ENCODE measurements around the gene THAP2. TPM values are rescaled to one million over a fixed set of nuclear protein-coding genes. Genes with fewer than 3 reads are reported as not detected.

The THAP2 gene
- total RNA-seq, 2 experiments from 2014 or later = 6.1 to 7.1 TPM

- Mint-ChIP-seq H3K9me3 (no peaks in the 10 kb centered on the region), H3K4me1 (peaks cover 27% of the 10 kb centered on the region), H3K27me3 (no peaks in the 10 kb centered on the region), H3K4me3 (no peak overlapping the region), H3K27ac (peak overlapping the region; percentile 46), H3K36me3 (ENCODE audit: low read depth) (peaks cover 60% of the 10 kb centered on the region)
- no peak for DNase-seq
- ChIA-PET CTCF (interaction anchor here (0.5 to 1.9 kb wide), 5 partner anchors 10 to 76 kb away, joined by 4 to 9 read pairs (median 5); no protein-coding TSS in a partner anchor), POLR2A (interaction anchor here (0.6 to 1.0 kb wide), 2 partner anchors 17 to 59 kb away, joined by 3 to 5 read pairs; partner anchors contain the start of gene ZFC3H1)
Observed at GRCh38 chr12:71646512-71646911, 17.6 kb upstream of the THAP2 start.

DNA sequence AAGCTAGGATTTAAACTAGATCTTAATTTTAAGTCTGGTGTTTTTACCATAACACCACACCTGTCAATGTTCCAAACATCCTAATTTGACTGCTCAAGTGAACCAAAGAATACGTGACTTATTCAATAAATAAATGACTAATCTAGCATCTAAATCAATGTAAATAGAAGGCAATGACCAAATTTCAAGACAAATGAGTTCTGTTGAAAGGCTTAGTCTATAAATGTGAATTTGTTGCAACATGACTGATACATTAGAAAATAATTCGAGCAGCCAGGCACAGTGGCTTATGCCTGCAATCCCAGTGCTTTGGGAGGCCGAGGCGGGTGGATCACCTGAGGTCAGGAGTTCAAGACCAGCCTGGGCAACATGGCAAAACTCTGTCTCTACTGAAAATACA, 15.6 kb upstream of the THAP2 start:
- ChIA-PET CTCF (interaction anchor here (0.6 to 2.1 kb wide), 3 partner anchors 12 to 127 kb away, joined by 3 to 6 read pairs (median 3); no protein-coding TSS in a partner anchor), POLR2A (no interaction called here)
- peaks cover 45% of the 10 kb centered on the region for H3K36me3 Mint-ChIP-seq (ENCODE audit: low read depth)
- H3K4me1 Mint-ChIP-seq = peaks cover 23% of the 10 kb centered on the region
- H3K4me3 Mint-ChIP-seq = no peak overlapping the region
- DNase-seq = no peak
- H3K27ac Mint-ChIP-seq = no peak overlapping the region
- H3K9me3 Mint-ChIP-seq = no peaks in the 10 kb centered on the region
- no peaks in the 10 kb centered on the region for H3K27me3 Mint-ChIP-seq

DNA sequence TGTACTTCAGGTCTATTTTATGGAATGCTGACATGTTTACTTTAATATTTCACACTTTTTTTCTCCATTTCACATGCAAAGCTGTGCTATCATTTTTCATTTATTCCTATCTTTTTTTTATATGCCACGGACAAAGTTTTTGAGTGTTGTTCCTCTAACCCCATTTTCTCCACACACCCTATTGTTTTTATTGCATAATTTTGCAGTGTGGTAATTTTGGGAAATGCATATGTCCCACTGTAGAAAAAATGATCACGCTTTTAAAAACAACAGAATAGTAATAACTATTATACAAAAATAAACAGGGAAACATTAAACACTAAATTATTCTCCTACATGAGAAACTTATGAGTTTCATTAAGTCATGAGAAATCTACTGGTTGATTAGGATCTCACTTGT, 14.7 kb upstream of the THAP2 start:
- no peak overlapping the region for H3K27ac Mint-ChIP-seq
- no peak overlapping the region for H3K4me3 Mint-ChIP-seq
- no peaks in the 10 kb centered on the region for H3K9me3 Mint-ChIP-seq
- ChIA-PET POLR2A (no interaction called here), CTCF (interaction anchor here (0.7 to 2.1 kb wide), 3 partner anchors 13 to 97 kb away, joined by 3 to 6 read pairs (median 3); no protein-coding TSS in a partner anchor)
- no peaks in the 10 kb centered on the region for H3K27me3 Mint-ChIP-seq
- peaks cover 18% of the 10 kb centered on the region for H3K4me1 Mint-ChIP-seq
- peaks cover 36% of the 10 kb centered on the region for H3K36me3 Mint-ChIP-seq (ENCODE audit: low read depth)
- DNase-seq = no peak

DNA sequence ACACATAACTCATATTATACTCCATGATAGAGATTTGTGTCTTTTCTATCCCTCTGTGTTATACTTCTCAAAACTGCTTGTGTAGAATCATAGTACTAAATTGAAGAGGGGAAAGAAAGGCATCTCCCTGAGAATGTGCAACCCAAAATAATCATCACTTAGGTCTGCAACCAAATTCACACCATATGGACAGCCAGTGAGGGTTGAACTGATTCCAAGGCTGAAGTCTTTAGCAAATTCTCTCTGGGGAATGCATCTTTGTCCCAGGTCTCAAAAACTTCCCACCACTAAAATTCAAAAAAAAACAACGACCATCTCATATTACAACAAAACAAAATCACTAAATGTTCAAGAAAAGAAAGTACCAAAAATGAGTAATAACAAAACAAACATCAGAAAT, 11.4 kb upstream of the THAP2 start:
- ChIA-PET CTCF (interaction anchor here (0.6 kb wide), 1 partner anchor 51 kb away, joined by 5 read pairs; no protein-coding TSS in a partner anchor), POLR2A (no interaction called here)
- peaks cover 2% of the 10 kb centered on the region for H3K9me3 Mint-ChIP-seq
- H3K27ac Mint-ChIP-seq = no peak overlapping the region
- H3K36me3 Mint-ChIP-seq (ENCODE audit: low read depth) = peaks cover 29% of the 10 kb centered on the region
- no peak for DNase-seq
- peaks cover 31% of the 10 kb centered on the region for H3K4me1 Mint-ChIP-seq
- no peak overlapping the region for H3K4me3 Mint-ChIP-seq
- H3K27me3 Mint-ChIP-seq = no peaks in the 10 kb centered on the region

DNA sequence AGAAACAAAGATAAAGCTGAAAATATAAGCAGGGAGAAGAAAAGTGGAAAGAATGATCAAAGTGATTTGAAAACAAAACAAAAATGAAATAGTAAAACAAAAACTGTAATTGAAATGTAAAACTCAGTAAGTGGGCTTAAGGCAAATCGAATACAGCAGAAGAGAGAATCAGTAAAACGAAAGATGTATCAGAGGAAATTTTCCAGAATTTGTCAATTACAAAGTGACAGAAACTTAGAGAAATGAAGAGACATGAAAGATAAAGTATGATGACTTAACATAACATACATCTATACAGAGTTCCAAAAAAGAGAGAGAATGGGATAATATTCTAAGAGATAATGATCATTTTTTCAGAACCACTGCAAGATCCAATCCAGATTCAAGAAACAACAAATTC, 11.0 kb upstream of the THAP2 start:
- no peak for DNase-seq
- peaks cover 30% of the 10 kb centered on the region for H3K36me3 Mint-ChIP-seq (ENCODE audit: low read depth)
- H3K4me3 Mint-ChIP-seq = no peak overlapping the region
- CTCF ChIA-PET = interaction anchor here (0.6 kb wide), 1 partner anchor 51 kb away, joined by 5 read pairs; no protein-coding TSS in a partner anchor
- no peaks in the 10 kb centered on the region for H3K27me3 Mint-ChIP-seq
- H3K27ac Mint-ChIP-seq = no peak overlapping the region
- H3K9me3 Mint-ChIP-seq = peaks cover 2% of the 10 kb centered on the region
- H3K4me1 Mint-ChIP-seq = peaks cover 31% of the 10 kb centered on the region
- POLR2A ChIA-PET = no interaction called here

DNA sequence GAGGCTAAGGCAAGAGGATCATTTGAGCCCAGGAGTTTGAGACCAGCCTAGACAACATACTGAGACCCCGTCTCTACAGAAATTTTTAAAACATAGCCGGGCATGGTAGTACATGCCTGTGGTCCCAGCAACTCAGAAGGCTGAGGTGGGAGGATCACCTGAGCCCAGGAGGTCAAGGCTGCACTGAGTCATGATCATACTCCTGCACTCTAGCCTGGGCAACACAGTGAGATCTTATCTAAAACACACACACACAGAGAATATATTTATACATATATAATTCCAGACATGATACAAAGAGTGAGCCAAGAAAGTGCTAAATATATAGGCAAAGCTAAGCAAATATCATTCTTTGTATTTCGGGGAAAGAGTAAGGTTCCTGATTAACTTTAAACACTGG, 9.9 kb upstream of the THAP2 start:
- Mint-ChIP-seq H3K36me3 (ENCODE audit: low read depth) (peaks cover 34% of the 10 kb centered on the region), H3K27me3 (no peaks in the 10 kb centered on the region), H3K9me3 (peaks cover 2% of the 10 kb centered on the region), H3K4me3 (no peak overlapping the region), H3K4me1 (peaks cover 35% of the 10 kb centered on the region), H3K27ac (no peak overlapping the region)
- POLR2A ChIA-PET = no interaction called here
- DNase-seq = no peak
- CTCF ChIA-PET = interaction anchor here (0.7 kb wide), 1 partner anchor 18 kb away, joined by 3 read pairs; no protein-coding TSS in a partner anchor

GRCh38 chr12:71655495-71655894, 8.6 kb upstream of the THAP2 start:
- ChIA-PET POLR2A (no interaction called here), CTCF (interaction anchor here (0.6 kb wide), 1 partner anchor 117 kb away, joined by 6 read pairs; no protein-coding TSS in a partner anchor)
- no peak for DNase-seq
- Mint-ChIP-seq H3K9me3 (peaks cover 2% of the 10 kb centered on the region), H3K4me1 (peaks cover 43% of the 10 kb centered on the region), H3K4me3 (peak overlapping the region; percentile 25), H3K36me3 (ENCODE audit: low read depth) (peaks cover 34% of the 10 kb centered on the region), H3K27me3 (no peaks in the 10 kb centered on the region), H3K27ac (peak overlapping the region; percentile 27)

DNA sequence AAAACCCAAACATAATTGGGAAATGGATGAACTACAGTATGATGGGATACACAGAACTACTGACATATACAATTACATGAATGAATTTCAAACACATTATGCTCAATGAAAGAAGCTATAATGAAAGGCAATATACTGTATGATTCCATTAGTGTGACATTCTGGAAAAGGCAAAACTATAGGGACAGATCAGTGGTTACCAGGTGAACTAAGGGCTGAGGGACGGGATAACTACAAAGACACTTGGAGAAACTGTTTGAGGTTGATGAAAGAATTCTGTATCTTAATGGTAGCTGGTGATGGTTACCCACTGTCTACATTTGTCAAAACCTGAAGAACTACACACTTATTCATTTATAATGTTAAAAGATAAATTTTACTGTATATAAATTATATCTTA, 8.2 kb upstream of the THAP2 start:
- Mint-ChIP-seq H3K4me1 (peaks cover 43% of the 10 kb centered on the region), H3K27me3 (no peaks in the 10 kb centered on the region), H3K4me3 (peak overlapping the region; percentile 25), H3K9me3 (peaks cover 2% of the 10 kb centered on the region), H3K27ac (peak overlapping the region; percentile 26), H3K36me3 (ENCODE audit: low read depth) (peaks cover 34% of the 10 kb centered on the region)
- no peak for DNase-seq
- POLR2A ChIA-PET = no interaction called here
- CTCF ChIA-PET = no interaction called here

DNA sequence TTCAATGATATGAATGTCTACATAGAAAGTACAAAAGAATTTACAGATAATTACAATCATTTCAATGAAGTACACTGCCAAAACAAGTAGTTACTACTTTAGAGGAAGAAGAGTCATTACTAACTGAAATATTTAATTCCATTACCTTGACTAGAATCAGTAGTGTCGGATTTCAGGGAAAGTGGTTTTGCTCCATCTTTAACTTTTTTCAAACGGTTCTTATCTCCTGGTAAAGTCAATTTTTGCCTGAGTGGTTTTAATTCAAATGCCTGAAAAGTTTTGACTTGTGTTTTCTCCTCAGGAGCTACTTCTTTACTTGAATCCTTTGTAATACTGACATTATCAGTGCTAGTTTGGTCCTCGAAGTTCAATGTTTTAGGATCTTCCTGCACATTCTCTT, 7.4 kb upstream of the THAP2 start:
- Mint-ChIP-seq H3K27ac (no peak overlapping the region), H3K9me3 (peaks cover 2% of the 10 kb centered on the region), H3K4me3 (no peak overlapping the region), H3K27me3 (no peaks in the 10 kb centered on the region), H3K36me3 (ENCODE audit: low read depth) (peaks cover 36% of the 10 kb centered on the region), H3K4me1 (peaks cover 46% of the 10 kb centered on the region)
- CTCF ChIA-PET = no interaction called here
- DNase-seq = no peak
- POLR2A ChIA-PET = no interaction called here

- peaks cover 46% of the 10 kb centered on the region for H3K4me1 Mint-ChIP-seq
- ChIA-PET POLR2A (no interaction called here), CTCF (interaction anchor here (0.6 to 3.3 kb wide), 2 partner anchors 25 to 1232 kb away, joined by 6 to 16 read pairs; no protein-coding TSS in a partner anchor)
- peaks cover 45% of the 10 kb centered on the region for H3K36me3 Mint-ChIP-seq (ENCODE audit: low read depth)
- peak overlapping the region; percentile 98 for H3K4me3 Mint-ChIP-seq
- H3K27ac Mint-ChIP-seq = peak overlapping the region; percentile 100
- DNase-seq = no peak
- H3K9me3 Mint-ChIP-seq = no peaks in the 10 kb centered on the region
- H3K27me3 Mint-ChIP-seq = no peaks in the 10 kb centered on the region
Observed at GRCh38 chr12:71661977-71662530, 2.0 kb upstream of the THAP2 start.

- Mint-ChIP-seq H3K27ac (peak overlapping the region; percentile 100), H3K4me3 (peak overlapping the region; percentile 98), H3K36me3 (ENCODE audit: low read depth) (peaks cover 44% of the 10 kb centered on the region), H3K27me3 (no peaks in the 10 kb centered on the region), H3K4me1 (peaks cover 47% of the 10 kb centered on the region), H3K9me3 (no peaks in the 10 kb centered on the region)
- POLR2A ChIA-PET = interaction anchor here (0.7 to 2.1 kb wide), 5 partner anchors 16 to 94 kb away, joined by 3 to 8 read pairs (median 5); partner anchors contain the start of gene TMEM19
- CTCF ChIA-PET = interaction anchor here (0.9 to 3.3 kb wide), 4 partner anchors 10 to 26 kb away, joined by 3 to 16 read pairs (median 8); partner anchors contain the start of gene TMEM19
- DNase-seq = peak; percentile 68
Observed at GRCh38 chr12:71662849-71663560, 1.1 kb upstream of the THAP2 start.

GRCh38 chr12:71664411-71665089, 449 bp downstream of the THAP2 start:
- H3K36me3 Mint-ChIP-seq (ENCODE audit: low read depth) = peaks cover 31% of the 10 kb centered on the region
- no peak for DNase-seq
- H3K4me1 Mint-ChIP-seq = peaks cover 35% of the 10 kb centered on the region
- ChIA-PET POLR2A (interaction anchor here (1.1 to 2.1 kb wide), 2 partner anchors 22 to 28 kb away, joined by 3 to 8 read pairs; partner anchors contain the start of gene TMEM19), CTCF (interaction anchor here (0.9 to 3.3 kb wide), 6 partner anchors 13 to 58 kb away, joined by 3 to 16 read pairs (median 4); partner anchors contain the start of gene TMEM19)
- peak overlapping the region; percentile 100 for H3K27ac Mint-ChIP-seq
- peak overlapping the region; percentile 98 for H3K4me3 Mint-ChIP-seq
- H3K27me3 Mint-ChIP-seq = no peaks in the 10 kb centered on the region
- H3K9me3 Mint-ChIP-seq = no peaks in the 10 kb centered on the region
